Ramos (cell line): ENCODE measurements around the gene HAUS3.
"Not testable (repeated sequence)": the region's sequence is repeated elsewhere in the genome, so short reads cannot be mapped to it uniquely, and the experiment has no call there.

Source experiments
- in situ Hi-C: fragments of 300-500 bp; cut with MboI; formaldehyde crosslinking; loops from one replicate; pipeline ENCODE4 v1.14.3; 2022; ENCODE audit warnings: low sequenced_read_pairs; ENCODE audit not compliant: unreplicated experiment

The HAUS3 gene

GRCh38 chr4:2275546-2276251 is 33.8 kb upstream of the HAUS3 start:
- in situ Hi-C loops = no loop called here

GRCh38 chr4:2275044-2275397 is 33.1 kb upstream of the HAUS3 start:
- in situ Hi-C loops = not testable (repeated sequence)

- in situ Hi-C loops = no loop called here
These were observed 32.6 kb upstream of the HAUS3 start for GRCh38 chr4:2274320-2275043.

- in situ Hi-C loops = no loop called here
These were observed 31.9 kb upstream of the HAUS3 start for GRCh38 chr4:2273657-2274319.

- in situ Hi-C loops = no loop called here
These were observed 31.3 kb upstream of the HAUS3 start for GRCh38 chr4:2273221-2273620.

- in situ Hi-C loops = no loop called here
These were observed 30.9 kb upstream of the HAUS3 start for GRCh38 chr4:2272828-2273120.

GRCh38 chr4:2272026-2272827 is 30.3 kb upstream of the HAUS3 start:
- in situ Hi-C loops = no loop called here

- in situ Hi-C loops = no loop called here
These were observed 29.5 kb upstream of the HAUS3 start for GRCh38 chr4:2271279-2272025.

GRCh38 chr4:2270341-2271165 is 28.6 kb upstream of the HAUS3 start:
- in situ Hi-C loops = no loop called here

- in situ Hi-C loops = no loop called here
These were observed 27.8 kb upstream of the HAUS3 start for GRCh38 chr4:2269618-2270163.

GRCh38 chr4:2269206-2269531 is 27.2 kb upstream of the HAUS3 start:
- in situ Hi-C loops = no loop called here

- in situ Hi-C loops = no loop called here
These were observed 26.7 kb upstream of the HAUS3 start for GRCh38 chr4:2268357-2269205.

GRCh38 chr4:2267841-2268240 is 25.9 kb upstream of the HAUS3 start:
- in situ Hi-C loops = no loop called here

GRCh38 chr4:2267320-2267811 is 25.4 kb upstream of the HAUS3 start:
- in situ Hi-C loops = no loop called here

GRCh38 chr4:2266821-2267220 is 24.9 kb upstream of the HAUS3 start:
- in situ Hi-C loops = no loop called here

GRCh38 chr4:2266181-2266580 is 24.3 kb upstream of the HAUS3 start:
- in situ Hi-C loops = no loop called here

GRCh38 chr4:2265113-2266110 is 23.5 kb upstream of the HAUS3 start:
- in situ Hi-C loops = no loop called here
